Measurements from ENCODE around the gene MYH7.

The MYH7 gene

DNA sequence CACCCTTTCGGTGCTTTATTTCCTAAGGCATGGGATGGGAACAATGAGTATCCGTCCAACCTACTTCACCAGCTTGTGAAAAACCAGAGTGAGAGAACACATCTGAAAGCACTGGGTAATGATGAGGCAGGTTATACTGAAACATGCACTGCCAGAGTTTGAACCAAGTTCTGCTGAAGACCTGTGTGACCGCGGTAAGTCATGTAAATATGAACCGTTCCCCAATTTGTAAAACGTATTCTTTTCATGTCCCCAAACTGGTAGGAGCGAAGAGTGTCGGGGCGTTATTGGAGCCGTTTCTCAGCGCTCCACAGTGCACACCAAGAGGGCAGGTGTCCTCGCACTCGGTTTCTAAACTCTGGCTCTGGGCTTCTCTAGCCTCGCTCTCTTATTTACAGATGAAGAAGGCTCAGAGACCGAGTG lies 33.3 kb upstream of the MYH7 start:
- ATAC-seq: no peak
- no peak for TF ChIP-seq ZNF8 (CRISPR knock-in tag; IDR thresholded peaks at IDR 0.05)
- TF ChIP-seq, protein P1, sequence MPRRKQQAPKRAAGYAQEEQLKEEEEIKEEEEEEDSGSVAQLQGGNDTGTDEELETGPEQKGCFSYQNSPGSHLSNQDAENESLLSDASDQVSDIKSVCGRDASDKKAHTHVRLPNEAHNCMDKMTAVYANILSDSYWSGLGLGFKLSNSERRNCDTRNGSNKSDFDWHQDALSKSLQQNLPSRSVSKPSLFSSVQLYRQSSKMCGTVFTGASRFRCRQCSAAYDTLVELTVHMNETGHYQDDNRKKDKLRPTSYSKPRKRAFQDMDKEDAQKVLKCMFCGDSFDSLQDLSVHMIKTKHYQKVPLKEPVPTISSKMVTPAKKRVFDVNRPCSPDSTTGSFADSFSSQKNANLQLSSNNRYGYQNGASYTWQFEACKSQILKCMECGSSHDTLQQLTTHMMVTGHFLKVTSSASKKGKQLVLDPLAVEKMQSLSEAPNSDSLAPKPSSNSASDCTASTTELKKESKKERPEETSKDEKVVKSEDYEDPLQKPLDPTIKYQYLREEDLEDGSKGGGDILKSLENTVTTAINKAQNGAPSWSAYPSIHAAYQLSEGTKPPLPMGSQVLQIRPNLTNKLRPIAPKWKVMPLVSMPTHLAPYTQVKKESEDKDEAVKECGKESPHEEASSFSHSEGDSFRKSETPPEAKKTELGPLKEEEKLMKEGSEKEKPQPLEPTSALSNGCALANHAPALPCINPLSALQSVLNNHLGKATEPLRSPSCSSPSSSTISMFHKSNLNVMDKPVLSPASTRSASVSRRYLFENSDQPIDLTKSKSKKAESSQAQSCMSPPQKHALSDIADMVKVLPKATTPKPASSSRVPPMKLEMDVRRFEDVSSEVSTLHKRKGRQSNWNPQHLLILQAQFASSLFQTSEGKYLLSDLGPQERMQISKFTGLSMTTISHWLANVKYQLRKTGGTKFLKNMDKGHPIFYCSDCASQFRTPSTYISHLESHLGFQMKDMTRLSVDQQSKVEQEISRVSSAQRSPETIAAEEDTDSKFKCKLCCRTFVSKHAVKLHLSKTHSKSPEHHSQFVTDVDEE (CRISPR knock-in tag; IDR thresholded peaks at IDR 0.05): 0 out of 2 replicates have a peak, but pooled peaks have one; percentile 36
- no peak; the same call in 1 of the 2 replicates for TF ChIP-seq CSDC2 (CRISPR knock-in tag; IDR thresholded peaks at IDR 0.05)
- peak; percentile 38; the same call in 1 of the 2 replicates for TF ChIP-seq ZFP3 (CRISPR knock-in tag; IDR thresholded peaks at IDR 0.05)
- TF ChIP-seq, protein P2, sequence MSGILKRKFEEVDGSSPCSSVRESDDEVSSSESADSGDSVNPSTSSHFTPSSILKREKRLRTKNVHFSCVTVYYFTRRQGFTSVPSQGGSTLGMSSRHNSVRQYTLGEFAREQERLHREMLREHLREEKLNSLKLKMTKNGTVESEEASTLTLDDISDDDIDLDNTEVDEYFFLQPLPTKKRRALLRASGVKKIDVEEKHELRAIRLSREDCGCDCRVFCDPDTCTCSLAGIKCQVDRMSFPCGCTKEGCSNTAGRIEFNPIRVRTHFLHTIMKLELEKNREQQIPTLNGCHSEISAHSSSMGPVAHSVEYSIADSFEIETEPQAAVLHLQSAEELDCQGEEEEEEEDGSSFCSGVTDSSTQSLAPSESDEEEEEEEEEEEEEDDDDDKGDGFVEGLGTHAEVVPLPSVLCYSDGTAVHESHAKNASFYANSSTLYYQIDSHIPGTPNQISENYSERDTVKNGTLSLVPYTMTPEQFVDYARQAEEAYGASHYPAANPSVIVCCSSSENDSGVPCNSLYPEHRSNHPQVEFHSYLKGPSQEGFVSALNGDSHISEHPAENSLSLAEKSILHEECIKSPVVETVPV (CRISPR knock-in tag; IDR thresholded peaks at IDR 0.05): no peak

DNA sequence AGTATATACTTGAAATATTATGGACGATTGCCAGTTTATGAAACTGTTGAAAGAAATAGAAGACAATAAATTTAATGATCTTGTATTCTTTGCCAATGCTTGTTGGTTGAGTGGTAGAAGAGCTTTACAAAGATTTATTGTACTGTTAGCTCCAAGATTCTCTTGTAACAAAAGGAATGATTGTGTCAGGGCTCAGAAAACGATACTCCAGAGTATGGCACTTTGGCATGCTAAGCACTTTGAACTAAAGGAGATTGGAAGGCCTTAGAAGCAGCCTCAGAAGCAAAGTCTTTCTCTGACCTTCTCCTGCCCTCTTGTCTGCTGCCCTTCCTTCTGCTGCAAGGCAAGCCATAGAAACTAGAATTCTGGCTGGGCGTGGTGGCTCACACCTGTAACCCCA lies 29.8 kb upstream of the MYH7 start:
- no peak for TF ChIP-seq TCF4 (CRISPR knock-in tag; IDR thresholded peaks at IDR 0.05; ENCODE audit: borderline replicate concordance)
- TF ChIP-seq, protein P1 (CRISPR knock-in tag; IDR thresholded peaks at IDR 0.05): no peak
- TF ChIP-seq ESRRG (CRISPR knock-in tag; IDR thresholded peaks at IDR 0.05): no peak
- TF ChIP-seq ZNF70 (CRISPR knock-in tag; IDR thresholded peaks at IDR 0.05): no peak
- TF ChIP-seq, protein P2 (CRISPR knock-in tag; IDR thresholded peaks at IDR 0.05): no peak
- no peak for TF ChIP-seq BACH2 (CRISPR knock-in tag; IDR thresholded peaks at IDR 0.05; ENCODE audit: borderline replicate concordance)
- no peak for TF ChIP-seq TOX (CRISPR knock-in tag; IDR thresholded peaks at IDR 0.05; ENCODE audit: borderline replicate concordance)
- TF ChIP-seq, protein P3, sequence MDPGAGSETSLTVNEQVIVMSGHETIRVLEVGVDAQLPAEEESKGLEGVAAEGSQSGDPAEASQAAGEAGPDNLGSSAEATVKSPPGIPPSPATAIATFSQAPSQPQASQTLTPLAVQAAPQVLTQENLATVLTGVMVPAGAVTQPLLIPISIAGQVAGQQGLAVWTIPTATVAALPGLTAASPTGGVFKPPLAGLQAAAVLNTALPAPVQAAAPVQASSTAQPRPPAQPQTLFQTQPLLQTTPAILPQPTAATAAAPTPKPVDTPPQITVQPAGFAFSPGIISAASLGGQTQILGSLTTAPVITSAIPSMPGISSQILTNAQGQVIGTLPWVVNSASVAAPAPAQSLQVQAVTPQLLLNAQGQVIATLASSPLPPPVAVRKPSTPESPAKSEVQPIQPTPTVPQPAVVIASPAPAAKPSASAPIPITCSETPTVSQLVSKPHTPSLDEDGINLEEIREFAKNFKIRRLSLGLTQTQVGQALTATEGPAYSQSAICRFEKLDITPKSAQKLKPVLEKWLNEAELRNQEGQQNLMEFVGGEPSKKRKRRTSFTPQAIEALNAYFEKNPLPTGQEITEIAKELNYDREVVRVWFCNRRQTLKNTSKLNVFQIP (CRISPR knock-in tag; IDR thresholded peaks at IDR 0.05; ENCODE audit: borderline replicate concordance, low read depth): no peak
- TF ChIP-seq ISL1 (CRISPR knock-in tag; IDR thresholded peaks at IDR 0.05): no peak
- TF ChIP-seq ZNF8 (CRISPR knock-in tag; IDR thresholded peaks at IDR 0.05): no peak
- TF ChIP-seq PPARA (CRISPR knock-in tag; IDR thresholded peaks at IDR 0.05; ENCODE audit: borderline replicate concordance): no peak
- TF ChIP-seq OSR1 (CRISPR knock-in tag; IDR thresholded peaks at IDR 0.05): no peak
- TF ChIP-seq ZFP3 (CRISPR knock-in tag; IDR thresholded peaks at IDR 0.05): no peak
- no peak for ATAC-seq

DNA sequence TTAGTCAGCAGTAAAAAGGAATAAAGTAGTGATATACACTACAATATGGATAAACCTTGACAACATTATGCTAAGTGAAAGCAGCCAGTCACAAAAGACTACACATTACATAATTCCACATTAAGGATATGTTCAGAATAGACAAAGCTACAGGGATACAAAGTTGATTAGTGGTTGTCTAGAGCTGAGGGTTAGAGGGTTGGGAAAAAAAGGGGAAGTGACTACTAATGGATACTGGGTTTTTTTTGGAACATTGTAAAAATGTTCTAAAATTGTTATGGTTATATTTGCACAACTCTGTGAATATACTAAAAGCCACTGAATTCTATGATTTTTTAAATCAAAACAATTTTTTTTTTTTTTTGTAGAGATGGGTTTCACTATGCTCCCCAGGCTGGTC lies 29.2 kb upstream of the MYH7 start:
- no peak for ATAC-seq
- no peak for TF ChIP-seq RARB (CRISPR knock-in tag; IDR thresholded peaks at IDR 0.05)
- TF ChIP-seq ZFP3 (CRISPR knock-in tag; IDR thresholded peaks at IDR 0.05): no peak
- TF ChIP-seq ZFP30 (CRISPR knock-in tag; IDR thresholded peaks at IDR 0.05): no peak
- TF ChIP-seq, protein P4, sequence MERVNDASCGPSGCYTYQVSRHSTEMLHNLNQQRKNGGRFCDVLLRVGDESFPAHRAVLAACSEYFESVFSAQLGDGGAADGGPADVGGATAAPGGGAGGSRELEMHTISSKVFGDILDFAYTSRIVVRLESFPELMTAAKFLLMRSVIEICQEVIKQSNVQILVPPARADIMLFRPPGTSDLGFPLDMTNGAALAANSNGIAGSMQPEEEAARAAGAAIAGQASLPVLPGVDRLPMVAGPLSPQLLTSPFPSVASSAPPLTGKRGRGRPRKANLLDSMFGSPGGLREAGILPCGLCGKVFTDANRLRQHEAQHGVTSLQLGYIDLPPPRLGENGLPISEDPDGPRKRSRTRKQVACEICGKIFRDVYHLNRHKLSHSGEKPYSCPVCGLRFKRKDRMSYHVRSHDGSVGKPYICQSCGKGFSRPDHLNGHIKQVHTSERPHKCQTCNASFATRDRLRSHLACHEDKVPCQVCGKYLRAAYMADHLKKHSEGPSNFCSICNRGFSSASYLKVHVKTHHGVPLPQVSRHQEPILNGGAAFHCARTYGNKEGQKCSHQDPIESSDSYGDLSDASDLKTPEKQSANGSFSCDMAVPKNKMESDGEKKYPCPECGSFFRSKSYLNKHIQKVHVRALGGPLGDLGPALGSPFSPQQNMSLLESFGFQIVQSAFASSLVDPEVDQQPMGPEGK (CRISPR knock-in tag; IDR thresholded peaks at IDR 0.05; ENCODE audit: borderline replicate concordance): no peak
- no peak for TF ChIP-seq ISL1 (CRISPR knock-in tag; IDR thresholded peaks at IDR 0.05)
- no peak for TF ChIP-seq ESRRG (CRISPR knock-in tag; IDR thresholded peaks at IDR 0.05)
- TF ChIP-seq, protein P1 (CRISPR knock-in tag; IDR thresholded peaks at IDR 0.05): no peak
- no peak for TF ChIP-seq OSR1 (CRISPR knock-in tag; IDR thresholded peaks at IDR 0.05)
- no peak for TF ChIP-seq TCF4 (CRISPR knock-in tag; IDR thresholded peaks at IDR 0.05; ENCODE audit: borderline replicate concordance)
- TF ChIP-seq ARNTL (CRISPR knock-in tag; IDR thresholded peaks at IDR 0.05; ENCODE audit: borderline replicate concordance, low read depth): no peak
- TF ChIP-seq GLIS3 (CRISPR knock-in tag; IDR thresholded peaks at IDR 0.05): no peak
- TF ChIP-seq, protein P3 (CRISPR knock-in tag; IDR thresholded peaks at IDR 0.05; ENCODE audit: borderline replicate concordance, low read depth): no peak
